ENCODE measurements around the gene CTNNA1. TPM values are rescaled to one million over a fixed set of nuclear protein-coding genes. Genes with fewer than 3 reads are reported as not detected.

Gene CTNNA1
- total RNA-seq, 2 donors from 2014 or later, result 266 to 322 TPM

- no peak for DNase-seq (ENCODE audit: low spot score)
- no peak for ATAC-seq (ENCODE audit: insufficient number of reproducible peaks, low FRiP score, low read depth)
- TF ChIP-seq CTCF (IDR thresholded peaks at IDR 0.05), result no peak
- Histone ChIP-seq H3K9me3 (no peaks in the 10 kb centered on the region), H3K4me3 (no peak overlapping the region), H3K36me3 (no peaks in the 10 kb centered on the region), H3K27ac (no peak overlapping the region), H3K4me1 (ENCODE audit: control insufficient read depth in 1 of 2, low read depth in 2 of 2) (peaks cover 3 to 6% of the 10 kb centered on the region in 2 donors), H3K27me3 (replicated peaks; ENCODE audit: insufficient read depth) (no peaks in the 10 kb centered on the region)
Measured at GRCh38 chr5:138898299-138898698, 145.1 kb downstream of the CTNNA1 start.

GRCh38 chr5:138898742-138899141 lies 145.5 kb downstream of the CTNNA1 start:
- Histone ChIP-seq H3K4me3 (no peak overlapping the region), H3K27me3 (replicated peaks; ENCODE audit: insufficient read depth) (no peaks in the 10 kb centered on the region), H3K4me1 (ENCODE audit: control insufficient read depth in 1 of 2, low read depth in 2 of 2) (peaks cover 6 to 7% of the 10 kb centered on the region in 2 donors), H3K36me3 (no peaks in the 10 kb centered on the region), H3K9me3 (no peaks in the 10 kb centered on the region), H3K27ac (no peak overlapping the region)
- TF ChIP-seq CTCF (IDR thresholded peaks at IDR 0.05), result no peak
- DNase-seq (ENCODE audit: low spot score), result no peak
- no peak for ATAC-seq (ENCODE audit: insufficient number of reproducible peaks, low FRiP score, low read depth)

GRCh38 chr5:138900281-138900965 lies 147.2 kb downstream of the CTNNA1 start:
- Histone ChIP-seq H3K27me3 (replicated peaks; ENCODE audit: insufficient read depth) (no peaks in the 10 kb centered on the region), H3K4me3 (no peak overlapping the region), H3K27ac (no peak overlapping the region), H3K36me3 (peaks cover 5% of the 10 kb centered on the region), H3K4me1 (ENCODE audit: control insufficient read depth in 1 of 2, low read depth in 2 of 2) (peaks cover 6 to 7% of the 10 kb centered on the region in 2 donors), H3K9me3 (no peaks in the 10 kb centered on the region)
- ATAC-seq (ENCODE audit: insufficient number of reproducible peaks, low FRiP score, low read depth) (no peak), DNase-seq (ENCODE audit: low spot score) (no peak)
- no peak for TF ChIP-seq CTCF (IDR thresholded peaks at IDR 0.05)

- H3K27me3 ChIP-seq (replicated peaks; ENCODE audit: insufficient read depth), result no peaks in the 10 kb centered on the region
- H3K4me3 ChIP-seq, result no peak overlapping the region
- DNase-seq (ENCODE audit: low spot score) (no peak), ATAC-seq (ENCODE audit: insufficient number of reproducible peaks, low FRiP score, low read depth) (no peak)
- H3K27ac ChIP-seq, result no peak overlapping the region
- no peaks in the 10 kb centered on the region for H3K9me3 ChIP-seq
- peaks cover 13% of the 10 kb centered on the region for H3K36me3 ChIP-seq
- TF ChIP-seq CTCF (IDR thresholded peaks at IDR 0.05), result no peak
- peaks cover 6 to 7% of the 10 kb centered on the region in 2 donors for H3K4me1 ChIP-seq (ENCODE audit: control insufficient read depth in 1 of 2, low read depth in 2 of 2)
Measured at GRCh38 chr5:138901716-138902115, 148.5 kb downstream of the CTNNA1 start.

GRCh38 chr5:138903130-138903775 lies 150.0 kb downstream of the CTNNA1 start:
- Histone ChIP-seq H3K27ac (peak overlapping the region in 1 of 2 donors; percentile 35), H3K4me1 (ENCODE audit: control insufficient read depth in 1 of 2, low read depth in 2 of 2) (peaks cover 6 to 7% of the 10 kb centered on the region in 2 donors), H3K36me3 (peaks cover 18% of the 10 kb centered on the region), H3K9me3 (no peaks in the 10 kb centered on the region), H3K27me3 (replicated peaks; ENCODE audit: insufficient read depth) (no peaks in the 10 kb centered on the region), H3K4me3 (no peak overlapping the region)
- no peak for TF ChIP-seq CTCF (IDR thresholded peaks at IDR 0.05)
- ATAC-seq (ENCODE audit: insufficient number of reproducible peaks, low FRiP score, low read depth), result no peak
- DNase-seq (ENCODE audit: low spot score), result no peak

Data from thoracic aorta (tissue), 2 donors.